ENCODE data around the gene INA.

- TF ChIP-seq CEBPB (IDR thresholded peaks at IDR 0.05) (no peak), FOXM1 (IDR thresholded peaks at IDR 0.05; ENCODE audit: borderline replicate concordance, low read depth) (no peak), EP300 (IDR thresholded peaks at IDR 0.05; ENCODE audit: borderline replicate concordance) (no peak), ZBTB7A (IDR thresholded peaks at IDR 0.05; ENCODE audit: low read depth) (no peak), USF1 (IDR thresholded peaks at IDR 0.05) (no peak), REST (IDR thresholded peaks at IDR 0.05; ENCODE audit: low read depth) (no peak), MAX (IDR thresholded peaks at IDR 0.05) (no peak), YY1 (IDR thresholded peaks at IDR 0.05; ENCODE audit: low read depth) (no peak), NFIC (IDR thresholded peaks at IDR 0.05) (no peak), EGR1 (IDR thresholded peaks at IDR 0.05) (no peak), TCF12 (IDR thresholded peaks at IDR 0.05; ENCODE audit: low read depth) (no peak), TEAD4 (IDR thresholded peaks at IDR 0.05) (no peak)
Measured at GRCh38 chr10:103284170-103284569, 7.2 kb downstream of the INA start.

All from Ishikawa (cell line).